ENCODE results near the gene IRAK3.

Gene IRAK3

GRCh38 chr12:66188584-66189485 lies at the start of gene IRAK3:
Gene IRAK3, plus strand, starts transcription at chr12:66189214. Its CDS starts 86 bp downstream, at chr12:66189300.
- Histone ChIP-seq H3K9ac (ENCODE audit: low read length) (no peak within 1 kb of the TSS), H3K79me2 (ENCODE audit: insufficient read depth, low read length) (no peaks in the 10 kb centered on the region), H3K4me3 (ENCODE audit: insufficient read depth, low read length, poor library complexity, severe bottlenecking) (no peak within 1 kb of the TSS), H2AFZ (ENCODE audit: low read depth, low read length, severe bottlenecking) (no peak within 1 kb of the TSS), H3K9me2 (replicated peaks; ENCODE audit: insufficient read depth, low read length) (no peaks in the 10 kb centered on the region), H3F3A (ENCODE audit: insufficient read depth) (no peaks in the 10 kb centered on the region), H3K36me3 (ENCODE audit: low read length) (no peaks in the 10 kb centered on the region), H3K27me3 (ENCODE audit: low read length) (no peaks in the 10 kb centered on the region), H4K20me1 (ENCODE audit: low read depth, low read length) (no peaks in the 10 kb centered on the region), H3K4me2 (ENCODE audit: low read depth, low read length, poor library complexity, severe bottlenecking) (no peak within 1 kb of the TSS), H3K27ac (ENCODE audit: low read depth, low read length) (no peak within 1 kb of the TSS), H3K9me3 (ENCODE audit: insufficient read depth, low read length) (no peaks in the 10 kb centered on the region)
- TF ChIP-seq CTCF (IDR thresholded peaks at IDR 0.05; ENCODE audit: insufficient read depth, low read length, poor library complexity, severe bottlenecking) (no peak), EZH2phosphoT487 (conservative IDR thresholded peaks at IDR 0.05; ENCODE audit: low read length) (no peak)

GRCh38 chr12:66139328-66139727 lies 49.7 kb upstream of the IRAK3 start:
- Histone ChIP-seq H3K9me3 (ENCODE audit: insufficient read depth, low read length) (peaks cover 20% of the 10 kb centered on the region; the same call in 1 of the 2 replicates), H3K9me2 (replicated peaks; ENCODE audit: insufficient read depth, low read length) (no peaks in the 10 kb centered on the region), H3K27ac (ENCODE audit: low read depth, low read length) (no peak overlapping the region), H3K79me2 (ENCODE audit: insufficient read depth, low read length) (0 out of 2 replicates have a peak, but pooled peaks cover 4% of the 10 kb centered on the region), H3K4me2 (ENCODE audit: low read depth, low read length, poor library complexity, severe bottlenecking) (no peak overlapping the region), H3K9ac (ENCODE audit: low read length) (no peak overlapping the region), H3K4me3 (ENCODE audit: insufficient read depth, low read length, poor library complexity, severe bottlenecking) (no peak overlapping the region), H4K20me1 (ENCODE audit: low read depth, low read length) (no peaks in the 10 kb centered on the region), H3K27me3 (ENCODE audit: low read length) (no peaks in the 10 kb centered on the region), H2AFZ (ENCODE audit: low read depth, low read length, severe bottlenecking) (no peak overlapping the region), H3F3A (ENCODE audit: insufficient read depth) (peaks cover 9% of the 10 kb centered on the region; the same call in 1 of the 2 replicates), H3K36me3 (ENCODE audit: low read length) (peaks cover 81% of the 10 kb centered on the region)
- TF ChIP-seq CTCF (IDR thresholded peaks at IDR 0.05; ENCODE audit: insufficient read depth, low read length, poor library complexity, severe bottlenecking) = no peak
- TF ChIP-seq EZH2phosphoT487 (conservative IDR thresholded peaks at IDR 0.05; ENCODE audit: low read length) = no peak

- Histone ChIP-seq H4K20me1 (ENCODE audit: low read depth, low read length) (no peaks in the 10 kb centered on the region), H3K9me2 (replicated peaks; ENCODE audit: insufficient read depth, low read length) (no peaks in the 10 kb centered on the region), H3K27ac (ENCODE audit: low read depth, low read length) (no peak overlapping the region), H3K36me3 (ENCODE audit: low read length) (peaks cover 88% of the 10 kb centered on the region), H3K79me2 (ENCODE audit: insufficient read depth, low read length) (0 out of 2 replicates have a peak, but pooled peaks cover 4% of the 10 kb centered on the region), H2AFZ (ENCODE audit: low read depth, low read length, severe bottlenecking) (no peak overlapping the region), H3K4me3 (ENCODE audit: insufficient read depth, low read length, poor library complexity, severe bottlenecking) (no peak overlapping the region), H3K27me3 (ENCODE audit: low read length) (no peaks in the 10 kb centered on the region), H3F3A (ENCODE audit: insufficient read depth) (peaks cover 9% of the 10 kb centered on the region; the same call in 1 of the 2 replicates), H3K9ac (ENCODE audit: low read length) (no peak overlapping the region), H3K9me3 (ENCODE audit: insufficient read depth, low read length) (peaks cover 20% of the 10 kb centered on the region; the same call in 1 of the 2 replicates), H3K4me2 (ENCODE audit: low read depth, low read length, poor library complexity, severe bottlenecking) (no peak overlapping the region)
- TF ChIP-seq CTCF (IDR thresholded peaks at IDR 0.05; ENCODE audit: insufficient read depth, low read length, poor library complexity, severe bottlenecking) = no peak
- no peak for TF ChIP-seq EZH2phosphoT487 (conservative IDR thresholded peaks at IDR 0.05; ENCODE audit: low read length)
Measured at GRCh38 chr12:66140731-66141130, 48.3 kb upstream of the IRAK3 start.

Measured in SU-DHL-6 (cell line).